Measurements from ENCODE around the gene CCNYL1.

CCNYL1 gene

GRCh38 chr2:207725873-207726578, 14.6 kb downstream of the CCNYL1 start:
- no peaks in the 10 kb centered on the region for H3K27me3 Mint-ChIP-seq (ENCODE audit: low read depth, poor library complexity)
- H3K9me3 Mint-ChIP-seq = no peaks in the 10 kb centered on the region
- no peak overlapping the region for H3K4me3 Mint-ChIP-seq
- H3K27ac Mint-ChIP-seq = no peak overlapping the region
- peaks cover 26% of the 10 kb centered on the region for H3K36me3 Mint-ChIP-seq (ENCODE audit: low read depth)
- DNase-seq = no peak
- peaks cover 6% of the 10 kb centered on the region for H3K4me1 Mint-ChIP-seq
- no peak for TF ChIP-seq CTCF (IDR thresholded peaks at IDR 0.05)

- Mint-ChIP-seq H3K27me3 (ENCODE audit: low read depth, poor library complexity) (no peaks in the 10 kb centered on the region), H3K27ac (no peak overlapping the region), H3K36me3 (ENCODE audit: low read depth) (peaks cover 26% of the 10 kb centered on the region), H3K4me3 (no peak overlapping the region), H3K4me1 (no peaks in the 10 kb centered on the region), H3K9me3 (no peaks in the 10 kb centered on the region)
- TF ChIP-seq CTCF (IDR thresholded peaks at IDR 0.05) = no peak
- DNase-seq = no peak
Measured at GRCh38 chr2:207727261-207727660, 15.8 kb downstream of the CCNYL1 start.

- H3K9me3 Mint-ChIP-seq = no peaks in the 10 kb centered on the region
- no peaks in the 10 kb centered on the region for H3K4me1 Mint-ChIP-seq
- DNase-seq = no peak
- peaks cover 30% of the 10 kb centered on the region for H3K36me3 Mint-ChIP-seq (ENCODE audit: low read depth)
- H3K27me3 Mint-ChIP-seq (ENCODE audit: low read depth, poor library complexity) = no peaks in the 10 kb centered on the region
- no peak for TF ChIP-seq CTCF (IDR thresholded peaks at IDR 0.05)
- H3K4me3 Mint-ChIP-seq = no peak overlapping the region
- no peak overlapping the region for H3K27ac Mint-ChIP-seq
Measured at GRCh38 chr2:207729465-207729998, 18.1 kb downstream of the CCNYL1 start.

- no peak for DNase-seq
- Mint-ChIP-seq H3K9me3 (no peaks in the 10 kb centered on the region), H3K4me3 (no peak overlapping the region), H3K27ac (no peak overlapping the region), H3K36me3 (ENCODE audit: low read depth) (peaks cover 45% of the 10 kb centered on the region), H3K27me3 (ENCODE audit: low read depth, poor library complexity) (no peaks in the 10 kb centered on the region), H3K4me1 (no peaks in the 10 kb centered on the region)
- no peak for TF ChIP-seq CTCF (IDR thresholded peaks at IDR 0.05)
Measured at GRCh38 chr2:207731138-207731537, 19.7 kb downstream of the CCNYL1 start.

GRCh38 chr2:207733597-207734240, 22.3 kb downstream of the CCNYL1 start:
- Mint-ChIP-seq H3K27ac (no peak overlapping the region), H3K9me3 (no peaks in the 10 kb centered on the region), H3K4me3 (no peak overlapping the region), H3K36me3 (ENCODE audit: low read depth) (peaks cover 33% of the 10 kb centered on the region), H3K4me1 (no peaks in the 10 kb centered on the region), H3K27me3 (ENCODE audit: low read depth, poor library complexity) (no peaks in the 10 kb centered on the region)
- DNase-seq = no peak
- TF ChIP-seq CTCF (IDR thresholded peaks at IDR 0.05) = no peak
